ENCODE data around the gene ERH.

Gene ERH

DNA sequence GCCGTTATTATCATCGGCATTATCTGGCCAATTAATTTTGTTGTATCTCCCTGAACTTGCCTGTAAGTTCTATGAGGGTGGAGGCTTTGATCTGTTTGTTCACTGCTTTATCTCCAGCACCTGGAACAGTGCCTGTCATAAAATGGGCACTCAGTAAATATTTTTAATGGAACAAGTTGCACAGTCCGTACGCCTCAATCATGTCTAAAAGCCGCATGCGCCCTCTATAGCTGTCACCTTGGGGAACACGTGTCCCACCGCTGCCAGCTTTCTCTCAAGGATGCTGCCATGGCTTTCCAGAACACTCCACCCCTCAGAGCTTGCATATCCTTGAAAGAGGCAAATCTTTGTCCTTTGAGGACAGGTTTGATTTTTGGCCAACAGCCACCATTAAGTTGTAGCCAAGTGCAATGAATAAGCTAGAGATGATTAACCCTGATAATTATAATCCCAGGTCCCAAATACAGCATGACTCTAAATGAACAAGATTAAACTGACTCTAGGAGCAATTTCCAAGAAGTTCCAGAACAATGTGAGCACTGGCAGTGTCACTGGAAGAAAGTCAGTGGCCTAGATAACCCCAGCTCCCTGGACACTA, 55.1 kb downstream of the ERH start:
- no peak overlapping the region for H3K4me3 ChIP-seq (ENCODE audit: low read depth, low read length)
- TF ChIP-seq CTCF (IDR thresholded peaks at IDR 0.05; ENCODE audit: borderline replicate concordance, insufficient read depth, low read depth, low read length) = no peak

GRCh38 chr14:69339426-69339825, 58.7 kb downstream of the ERH start:
- TF ChIP-seq CTCF (IDR thresholded peaks at IDR 0.05; ENCODE audit: borderline replicate concordance, insufficient read depth, low read depth, low read length) = no peak

GRCh38 chr14:69337984-69338383, 60.1 kb downstream of the ERH start:
- H3K4me3 ChIP-seq (ENCODE audit: low read depth, low read length) = no peak overlapping the region
- no peak for TF ChIP-seq CTCF (IDR thresholded peaks at IDR 0.05; ENCODE audit: borderline replicate concordance, insufficient read depth, low read depth, low read length)

More at GRCh38 chr14:69339426-69339825, 58.7 kb downstream of the ERH start:
- H3K4me3 ChIP-seq (ENCODE audit: low read depth, low read length) = no peak overlapping the region

GRCh38 chr14:69335371-69335771, 62.7 kb downstream of the ERH start:
- no peak overlapping the region for H3K4me3 ChIP-seq (ENCODE audit: low read depth, low read length)
- no peak for TF ChIP-seq CTCF (IDR thresholded peaks at IDR 0.05; ENCODE audit: borderline replicate concordance, insufficient read depth, low read depth, low read length)

- no peak overlapping the region for H3K4me3 ChIP-seq (ENCODE audit: low read depth, low read length)
- no peak for TF ChIP-seq CTCF (IDR thresholded peaks at IDR 0.05; ENCODE audit: borderline replicate concordance, insufficient read depth, low read depth, low read length)
Observed at GRCh38 chr14:69334576-69334975, 63.5 kb downstream of the ERH start.

- no peak for TF ChIP-seq CTCF (IDR thresholded peaks at IDR 0.05; ENCODE audit: borderline replicate concordance, insufficient read depth, low read depth, low read length)
- no peak overlapping the region for H3K4me3 ChIP-seq (ENCODE audit: low read depth, low read length)
Observed at GRCh38 chr14:69333791-69334337, 64.2 kb downstream of the ERH start.

GRCh38 chr14:69332782-69333395, 65.2 kb downstream of the ERH start:
- TF ChIP-seq CTCF (IDR thresholded peaks at IDR 0.05; ENCODE audit: borderline replicate concordance, insufficient read depth, low read depth, low read length) = no peak
- no peak overlapping the region for H3K4me3 ChIP-seq (ENCODE audit: low read depth, low read length)
